ENCODE results near the gene FEZ2. TPM values are rescaled to one million over a fixed set of nuclear protein-coding genes. Genes with fewer than 3 reads are reported as not detected.

Gene FEZ2
- total and polyA plus RNA-seq, 7 donors: 61.5 to 291 (median 179) TPM

DNA sequence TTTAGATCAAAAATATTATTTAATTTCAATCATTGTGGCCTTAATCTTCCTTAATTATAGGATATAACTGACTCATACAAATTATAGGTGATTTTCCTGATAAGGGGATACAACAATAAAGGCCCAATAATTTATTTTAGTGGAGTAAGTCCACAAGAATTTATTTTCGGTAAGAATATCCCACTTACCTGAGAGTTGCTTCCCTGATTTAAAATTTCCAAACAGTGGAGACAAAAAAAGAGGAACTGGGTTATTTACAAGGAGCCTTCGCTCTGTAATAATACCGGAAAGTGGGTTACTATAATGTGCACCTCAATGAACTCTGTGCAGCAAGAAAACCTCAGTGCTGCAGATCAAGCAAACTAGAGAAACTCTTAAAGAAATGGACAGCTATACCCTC lies 42.2 kb downstream of the FEZ2 start:
- intact Hi-C loops (cut with DNase I): no loop called here
- peaks cover 2 to 84% of the 10 kb centered on the region in 2 donors for H3K36me3 ChIP-seq (ENCODE audit: insufficient read depth in 1 of 2, low read depth in 1 of 2)

DNA sequence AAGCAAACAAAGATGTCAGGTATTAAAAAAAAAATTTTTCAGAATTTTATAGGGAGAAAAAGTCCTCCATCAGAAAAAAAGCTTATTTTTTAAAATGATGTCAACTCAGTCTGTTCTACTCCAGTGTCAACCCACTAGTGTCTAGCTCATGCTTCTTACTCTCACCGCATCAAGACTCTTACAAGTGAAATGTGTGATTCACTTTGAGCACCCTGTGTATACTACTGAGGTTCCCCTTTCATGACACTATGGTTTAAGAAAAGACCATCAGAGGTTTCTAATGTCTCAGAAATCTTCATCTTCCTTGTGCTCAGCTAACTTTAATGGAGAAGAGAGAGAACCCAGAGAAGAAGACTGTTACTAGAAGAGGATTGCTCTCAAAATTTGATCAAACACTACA lies 43.4 kb downstream of the FEZ2 start:
- peaks cover 2 to 84% of the 10 kb centered on the region in 2 donors for H3K36me3 ChIP-seq (ENCODE audit: insufficient read depth in 1 of 2, low read depth in 1 of 2)

More for the DNA sequence above, 42.2 kb downstream of the FEZ2 start:
- Histone ChIP-seq H3K4me1 (peaks cover under 1% of the 10 kb centered on the region), H3K27me3 (ENCODE audit: insufficient read depth in 3 of 3, low read length in 2 of 3) (no peaks in the 10 kb centered on the region), H3K27ac (peak overlapping the region; percentile 28), H3K4me3 (no peak overlapping the region), H3K9me3 (no peaks in the 10 kb centered on the region)
- DNase-seq: no peak
- no peak for ATAC-seq
- WGBS, 3 donors: 93 to 98% (median 96%) methylated on average over 3 of the region's 3 CpGs
- TF ChIP-seq, protein P1, sequence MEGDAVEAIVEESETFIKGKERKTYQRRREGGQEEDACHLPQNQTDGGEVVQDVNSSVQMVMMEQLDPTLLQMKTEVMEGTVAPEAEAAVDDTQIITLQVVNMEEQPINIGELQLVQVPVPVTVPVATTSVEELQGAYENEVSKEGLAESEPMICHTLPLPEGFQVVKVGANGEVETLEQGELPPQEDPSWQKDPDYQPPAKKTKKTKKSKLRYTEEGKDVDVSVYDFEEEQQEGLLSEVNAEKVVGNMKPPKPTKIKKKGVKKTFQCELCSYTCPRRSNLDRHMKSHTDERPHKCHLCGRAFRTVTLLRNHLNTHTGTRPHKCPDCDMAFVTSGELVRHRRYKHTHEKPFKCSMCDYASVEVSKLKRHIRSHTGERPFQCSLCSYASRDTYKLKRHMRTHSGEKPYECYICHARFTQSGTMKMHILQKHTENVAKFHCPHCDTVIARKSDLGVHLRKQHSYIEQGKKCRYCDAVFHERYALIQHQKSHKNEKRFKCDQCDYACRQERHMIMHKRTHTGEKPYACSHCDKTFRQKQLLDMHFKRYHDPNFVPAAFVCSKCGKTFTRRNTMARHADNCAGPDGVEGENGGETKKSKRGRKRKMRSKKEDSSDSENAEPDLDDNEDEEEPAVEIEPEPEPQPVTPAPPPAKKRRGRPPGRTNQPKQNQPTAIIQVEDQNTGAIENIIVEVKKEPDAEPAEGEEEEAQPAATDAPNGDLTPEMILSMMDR (IDR thresholded peaks at IDR 0.05): no peak

DNA sequence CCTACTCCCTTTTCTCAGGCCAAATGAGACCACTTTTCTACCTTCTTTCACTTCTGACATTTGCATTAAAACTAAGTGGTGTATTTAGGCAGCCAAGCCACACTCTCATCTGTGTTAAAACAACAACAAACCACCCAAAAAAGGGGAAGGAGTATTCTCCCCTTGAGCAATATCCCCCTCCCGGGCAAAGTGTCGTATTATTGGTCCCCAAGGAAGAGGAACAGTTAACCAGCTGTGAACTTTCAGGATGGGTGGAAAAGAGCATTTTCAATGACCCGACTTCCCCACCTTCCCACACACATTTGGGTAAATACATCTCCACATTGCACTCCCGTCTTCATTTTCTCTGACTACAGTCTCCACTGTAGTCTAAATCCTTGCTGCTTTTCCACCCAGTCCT lies 44.3 kb downstream of the FEZ2 start:
- Histone ChIP-seq H3K4me3 (no peak overlapping the region), H3K4me1 (peaks cover 9% of the 10 kb centered on the region), H3K27ac (peak overlapping the region; percentile 34), H3K9me3 (no peaks in the 10 kb centered on the region), H3K27me3 (ENCODE audit: insufficient read depth in 3 of 3, low read length in 2 of 3) (no peaks in the 10 kb centered on the region), H3K36me3 (ENCODE audit: insufficient read depth in 1 of 2, low read depth in 1 of 2) (peaks cover 2 to 91% of the 10 kb centered on the region in 2 donors)
- intact Hi-C loops (cut with DNase I): no loop called here
- DNase-seq (no peak), ATAC-seq (peak in 1 of 4 donors; percentile 6)
- WGBS, 3 donors: 54 to 80% (median 66%) methylated on average over 4 of the region's 4 CpGs
- TF ChIP-seq, protein P1 (IDR thresholded peaks at IDR 0.05): no peak

More for the DNA sequence above, 43.4 kb downstream of the FEZ2 start:
- Histone ChIP-seq H3K4me1 (peaks cover under 1% of the 10 kb centered on the region), H3K9me3 (no peaks in the 10 kb centered on the region), H3K27ac (no peak overlapping the region), H3K4me3 (no peak overlapping the region), H3K27me3 (ENCODE audit: insufficient read depth in 3 of 3, low read length in 2 of 3) (no peaks in the 10 kb centered on the region)
- 91 to 99% (median 93%) methylated on average over 1 of the region's 1 CpG for WGBS, 3 donors
- peak in 1 of 4 donors; percentile 27 for ATAC-seq
- intact Hi-C loops (cut with DNase I): no loop called here
- DNase-seq: no peak
- TF ChIP-seq, protein P1 (IDR thresholded peaks at IDR 0.05): no peak

DNA sequence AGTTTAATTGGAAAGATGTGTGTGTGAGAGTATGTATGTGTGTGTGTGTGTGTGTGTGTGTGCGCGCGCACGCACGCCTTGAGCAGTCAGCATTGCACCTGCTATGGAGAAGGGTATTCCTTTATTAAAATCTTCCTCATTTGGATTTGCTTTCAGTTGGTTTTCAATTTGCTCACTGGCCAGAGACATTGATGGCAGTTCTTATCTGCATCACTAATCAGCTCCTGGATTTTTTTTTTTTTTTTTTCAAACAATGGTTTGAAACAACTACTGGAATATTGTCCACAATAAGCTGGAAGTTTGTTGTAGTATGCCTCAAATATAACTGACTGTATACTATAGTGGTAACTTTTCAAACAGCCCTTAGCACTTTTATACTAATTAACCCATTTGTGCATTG lies 48.0 kb downstream of the FEZ2 start:
- TF ChIP-seq, protein P1 (IDR thresholded peaks at IDR 0.05): no peak
- Histone ChIP-seq H3K27me3 (ENCODE audit: insufficient read depth in 3 of 3, low read length in 2 of 3) (no peaks in the 10 kb centered on the region), H3K36me3 (ENCODE audit: insufficient read depth in 1 of 2, low read depth in 1 of 2) (peaks cover 4 to 98% of the 10 kb centered on the region in 2 donors), H3K9me3 (no peaks in the 10 kb centered on the region), H3K4me3 (no peak overlapping the region), H3K27ac (peak overlapping the region; percentile 62), H3K4me1 (peaks cover 11% of the 10 kb centered on the region)
- no peak for ATAC-seq
- intact Hi-C loops (cut with DNase I): no loop called here
- 92 to 97% (median 95%) methylated on average over 5 of the region's 5 CpGs for WGBS, 3 donors
- no peak for DNase-seq

DNA sequence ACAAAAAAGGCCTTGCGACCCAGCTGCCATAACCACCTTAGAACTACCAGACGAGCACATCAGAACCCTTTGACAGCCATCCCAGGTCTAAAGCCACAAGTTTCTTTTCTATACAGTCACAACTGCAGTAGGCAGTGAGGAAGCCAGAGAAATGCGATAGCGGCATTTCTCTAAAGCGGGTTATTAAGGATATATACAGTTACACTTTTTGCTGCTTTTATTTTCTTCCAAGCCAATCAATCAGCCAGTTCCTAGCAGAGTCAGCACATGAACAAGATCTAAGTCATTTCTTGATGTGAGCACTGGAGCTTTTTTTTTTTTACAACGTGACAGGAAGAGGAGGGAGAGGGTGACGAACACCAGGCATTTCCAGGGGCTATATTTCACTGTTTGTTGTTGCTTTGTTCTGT lies 48.8 kb downstream of the FEZ2 start:
- Histone ChIP-seq H3K27me3 (ENCODE audit: insufficient read depth in 3 of 3, low read length in 2 of 3) (no peaks in the 10 kb centered on the region), H3K9me3 (no peaks in the 10 kb centered on the region), H3K27ac (peak overlapping the region; percentile 62), H3K4me1 (peaks cover 11% of the 10 kb centered on the region), H3K4me3 (no peak overlapping the region), H3K36me3 (ENCODE audit: insufficient read depth in 1 of 2, low read depth in 1 of 2) (peaks cover 7 to 98% of the 10 kb centered on the region in 2 donors)
- ATAC-seq (peak in 3 of 4 donors; percentile 29 to 50 (median 48)), DNase-seq (no peak)
- WGBS, 3 donors: 46 to 74% (median 50%) methylated on average over 7 of the region's 7 CpGs
- TF ChIP-seq, protein P1 (IDR thresholded peaks at IDR 0.05): no peak
- intact Hi-C loops (cut with DNase I): no loop called here
